AG09309 (cell line): ENCODE results near the gene VTCN1.

Source experiments
- DNase-seq: peaks from one replicate; pipeline ENCODE4 v3.0.0-alpha.2; 2010; ENCODE audit warnings: low read depth
- H3K4me3 ChIP-seq: 2 replicates; pipeline ENCODE4 v1.5.1; 2011; ENCODE audit warnings: mild to moderate bottlenecking, low read depth, low read length, moderate library complexity; ENCODE audit not compliant: control insufficient read depth
- CTCF ChIP-seq: IDR thresholded peaks from 2 replicates; pipeline ENCODE4 v1.5.1; 2011; ENCODE audit warnings: mild to moderate bottlenecking, low read depth, low read length, inconsistent platforms; ENCODE audit not compliant: insufficient read depth, control insufficient read depth; ENCODE audit errors: missing control alignments

VTCN1 gene

GRCh38 chr1:117198097-117198496 lies 12.6 kb downstream of the VTCN1 start:
- no peak for TF ChIP-seq CTCF
- DNase-seq = no peak
- H3K4me3 ChIP-seq = no peak overlapping the region

GRCh38 chr1:117189726-117190125 lies 21.0 kb downstream of the VTCN1 start:
- H3K4me3 ChIP-seq = no peak overlapping the region
- DNase-seq = no peak
- TF ChIP-seq CTCF = no peak

- no peak for DNase-seq
- TF ChIP-seq CTCF = no peak
- H3K4me3 ChIP-seq = no peak overlapping the region
Measured at GRCh38 chr1:117188816-117189437, 21.8 kb downstream of the VTCN1 start.

GRCh38 chr1:117188170-117188815 lies 22.4 kb downstream of the VTCN1 start:
- H3K4me3 ChIP-seq = no peak overlapping the region
- TF ChIP-seq CTCF = no peak
- DNase-seq = no peak

- no peak overlapping the region for H3K4me3 ChIP-seq
- no peak for TF ChIP-seq CTCF
- no peak for DNase-seq
Measured at GRCh38 chr1:117183112-117183511, 27.6 kb downstream of the VTCN1 start.

- no peak for DNase-seq
- TF ChIP-seq CTCF = no peak
Measured at GRCh38 chr1:117182319-117182718, 28.4 kb downstream of the VTCN1 start.

More at GRCh38 chr1:117182319-117182718, 28.4 kb downstream of the VTCN1 start:
- no peak overlapping the region for H3K4me3 ChIP-seq
